Gastroesophageal sphincter (tissue), 3 donors: ENCODE measurements around the gene SLC17A9.

Experiments
- CTCF ChIP-seq, 4 experiments: fragments of 200-600 bp in 2 of 4; fragments of 450-650 bp in 2 of 4; sonication (generic) in 1 of 4; IDR thresholded peaks; one replicate each; pipeline ENCODE4 v1.5.1; 2017 to 2019; ENCODE audit warnings: antibody characterized with exemption in 4 of 4, mild to moderate bottlenecking in 2 of 4, moderate library complexity in 2 of 4
- EP300 ChIP-seq: sonication (generic); formaldehyde crosslinking; IDR thresholded peaks from one replicate; pipeline ENCODE4 v1.6.1; 2017; ENCODE audit warnings: antibody characterized with exemption, mild to moderate bottlenecking
- POLR2A ChIP-seq, 2 donors: fragments of 450-650 bp; IDR thresholded peaks; one replicate each; pipeline ENCODE4 v1.6.1; 2017; ENCODE audit warnings: antibody characterized with exemption in 2 of 2, mild to moderate bottlenecking in 2 of 2, moderate library complexity in 1 of 2
- POLR2AphosphoS5 ChIP-seq: sonication (generic); formaldehyde crosslinking; IDR thresholded peaks from one replicate; pipeline ENCODE4 v1.6.1; 2017; ENCODE audit warnings: antibody characterized with exemption

GRCh38 chr20:62999580-62999979, 47.1 kb downstream of the SLC17A9 start:
- TF ChIP-seq CTCF (IDR thresholded peaks at IDR 0.05), result no peak
- TF ChIP-seq POLR2AphosphoS5, result no peak
- TF ChIP-seq EP300, result no peak
- no peak for TF ChIP-seq POLR2A (IDR thresholded peaks at IDR 0.05)
